22Rv1 (cell line): ENCODE measurements around the gene TMEM132D.

Experiments
- H3K27ac ChIP-seq: fragments of 450-650 bp; 2 replicates; pipeline ENCODE4 v1.5.1; 2017
- ZFX ChIP-seq: fragments of 450-650 bp; IDR thresholded peaks from 2 replicates; pipeline ENCODE4 v1.6.1; 2017; ENCODE audit warnings: antibody characterized with exemption, borderline replicate concordance
- TF ChIP-seq, protein P1 (sequence below): fragments of 450-650 bp; IDR thresholded peaks from 2 replicates; pipeline ENCODE4 v1.5.1; 2017; ENCODE audit warnings: mild to moderate bottlenecking

The TMEM132D gene

DNA sequence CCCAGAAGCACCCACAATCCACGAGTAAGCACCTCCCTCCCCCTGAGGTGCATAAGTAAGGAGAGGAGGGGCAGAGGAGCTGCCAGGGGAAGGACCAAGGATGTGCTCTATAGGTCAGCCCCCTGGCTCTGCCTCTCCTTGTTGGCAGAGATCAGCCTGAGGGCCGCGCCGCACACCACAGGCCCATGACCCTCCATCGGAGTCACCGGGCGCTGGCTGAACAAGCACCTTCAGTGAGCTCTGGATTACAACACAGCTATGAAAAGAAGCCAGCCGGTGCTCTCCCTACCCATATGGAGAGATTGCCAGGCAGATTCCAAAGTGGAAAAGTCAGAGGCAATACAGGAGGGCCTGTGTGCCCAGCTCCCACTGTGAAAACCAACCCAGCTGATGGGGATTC lies 793.2 kb downstream of the TMEM132D start:
- TF ChIP-seq ZFX: no peak
- TF ChIP-seq, protein P1, sequence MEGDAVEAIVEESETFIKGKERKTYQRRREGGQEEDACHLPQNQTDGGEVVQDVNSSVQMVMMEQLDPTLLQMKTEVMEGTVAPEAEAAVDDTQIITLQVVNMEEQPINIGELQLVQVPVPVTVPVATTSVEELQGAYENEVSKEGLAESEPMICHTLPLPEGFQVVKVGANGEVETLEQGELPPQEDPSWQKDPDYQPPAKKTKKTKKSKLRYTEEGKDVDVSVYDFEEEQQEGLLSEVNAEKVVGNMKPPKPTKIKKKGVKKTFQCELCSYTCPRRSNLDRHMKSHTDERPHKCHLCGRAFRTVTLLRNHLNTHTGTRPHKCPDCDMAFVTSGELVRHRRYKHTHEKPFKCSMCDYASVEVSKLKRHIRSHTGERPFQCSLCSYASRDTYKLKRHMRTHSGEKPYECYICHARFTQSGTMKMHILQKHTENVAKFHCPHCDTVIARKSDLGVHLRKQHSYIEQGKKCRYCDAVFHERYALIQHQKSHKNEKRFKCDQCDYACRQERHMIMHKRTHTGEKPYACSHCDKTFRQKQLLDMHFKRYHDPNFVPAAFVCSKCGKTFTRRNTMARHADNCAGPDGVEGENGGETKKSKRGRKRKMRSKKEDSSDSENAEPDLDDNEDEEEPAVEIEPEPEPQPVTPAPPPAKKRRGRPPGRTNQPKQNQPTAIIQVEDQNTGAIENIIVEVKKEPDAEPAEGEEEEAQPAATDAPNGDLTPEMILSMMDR: no peak
- H3K27ac ChIP-seq: no peak overlapping the region

DNA sequence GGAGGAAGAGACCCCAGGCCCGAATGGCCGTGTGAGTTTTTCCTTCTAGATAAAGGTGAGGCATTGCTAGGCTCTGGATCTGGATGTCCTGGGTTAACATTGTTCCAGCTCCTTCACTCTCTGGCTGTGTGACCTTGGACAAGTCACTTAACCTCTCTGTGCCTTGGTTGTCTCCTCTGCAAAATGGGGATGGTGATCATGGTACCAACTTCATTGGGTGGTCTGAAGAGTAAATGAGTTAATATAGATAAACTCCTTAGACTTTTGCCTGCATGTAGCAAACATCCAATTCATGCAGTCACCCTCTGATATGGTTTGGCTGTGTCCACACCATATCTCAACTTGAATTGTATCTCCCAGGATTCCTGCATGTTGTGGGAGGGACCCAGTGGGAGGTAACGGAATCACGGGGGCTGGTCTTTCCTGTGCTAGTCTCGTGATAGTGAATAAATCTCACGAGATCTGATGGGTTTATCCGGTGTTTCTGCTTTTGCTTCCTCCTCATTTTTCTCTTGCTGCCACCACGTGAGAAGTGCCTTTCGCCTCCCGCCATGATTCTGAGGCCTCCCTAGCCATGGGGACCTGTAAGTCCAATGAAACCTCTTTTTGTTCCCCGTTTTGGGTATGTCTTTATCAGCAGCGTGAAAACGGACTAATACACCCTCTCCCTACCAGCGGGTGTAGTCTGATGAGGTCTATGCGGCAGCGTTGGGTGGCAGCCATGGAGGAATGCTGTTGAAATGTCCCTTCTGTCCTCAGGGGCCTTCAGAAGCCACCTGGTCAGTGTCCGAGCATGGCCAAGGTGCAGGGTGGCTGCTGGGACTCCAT lies 794.4 kb downstream of the TMEM132D start:
- TF ChIP-seq ZFX: no peak
- TF ChIP-seq, protein P1: no peak

DNA sequence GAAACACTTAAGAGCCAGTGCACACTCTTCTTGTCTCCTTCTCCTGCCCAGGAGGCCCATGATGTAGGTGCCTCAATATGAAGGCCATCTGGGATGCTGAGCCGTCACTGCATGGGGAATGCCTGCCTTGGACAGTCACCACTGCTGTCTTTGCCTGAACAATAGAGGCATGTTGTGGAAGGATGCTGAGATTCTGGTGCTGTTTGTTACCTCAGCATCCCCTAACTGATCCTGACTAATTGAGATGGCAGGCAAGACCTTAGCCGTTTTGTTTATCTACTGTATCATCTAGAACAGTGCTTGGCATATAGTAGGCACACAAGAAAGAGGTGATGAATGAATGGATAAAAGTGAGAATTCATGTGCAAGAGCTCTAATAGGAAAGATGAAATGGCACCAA lies 797.1 kb downstream of the TMEM132D start:
- no peak overlapping the region for H3K27ac ChIP-seq
- TF ChIP-seq, protein P1: no peak
- no peak for TF ChIP-seq ZFX

More for the DNA sequence above, 794.4 kb downstream of the TMEM132D start:
- H3K27ac ChIP-seq: no peak overlapping the region

DNA sequence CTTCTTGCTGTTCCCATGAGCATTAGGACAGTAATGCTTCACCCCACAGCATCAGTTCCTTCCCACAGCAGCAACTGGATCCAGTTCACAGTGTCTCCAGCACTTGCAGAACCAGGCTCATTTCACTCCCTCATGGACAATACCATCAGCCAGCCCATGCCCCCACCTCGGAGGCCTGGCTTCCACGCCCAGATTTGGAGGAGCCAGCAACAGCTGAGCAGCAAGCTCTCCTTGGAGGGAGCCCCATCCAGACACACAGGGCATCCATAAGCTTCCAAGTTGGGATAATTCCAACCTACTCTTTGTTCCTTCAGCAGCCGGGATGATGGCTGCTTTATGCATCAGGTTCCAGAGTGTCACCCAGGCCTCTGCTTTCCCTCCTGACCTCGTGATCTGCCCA lies 800.6 kb downstream of the TMEM132D start:
- TF ChIP-seq, protein P1: no peak
- TF ChIP-seq ZFX: no peak
- H3K27ac ChIP-seq: no peak overlapping the region

DNA sequence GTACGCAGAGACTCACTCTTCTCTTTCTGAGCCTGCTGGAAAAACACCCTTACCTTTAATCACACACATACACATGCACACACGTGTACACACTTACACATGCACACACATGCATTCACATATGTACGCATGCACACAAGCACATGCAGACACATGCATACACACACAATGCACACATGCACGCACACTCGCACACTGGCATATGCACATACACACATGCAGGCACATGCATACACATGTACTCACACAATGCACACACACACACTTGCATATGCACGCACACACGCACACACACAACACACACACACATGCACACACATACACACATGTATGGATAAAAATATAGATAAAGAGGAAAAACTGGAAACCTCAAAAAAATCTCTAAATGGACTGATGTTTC lies 801.6 kb downstream of the TMEM132D start:
- TF ChIP-seq, protein P1: no peak
- TF ChIP-seq ZFX: no peak
- no peak overlapping the region for H3K27ac ChIP-seq

DNA sequence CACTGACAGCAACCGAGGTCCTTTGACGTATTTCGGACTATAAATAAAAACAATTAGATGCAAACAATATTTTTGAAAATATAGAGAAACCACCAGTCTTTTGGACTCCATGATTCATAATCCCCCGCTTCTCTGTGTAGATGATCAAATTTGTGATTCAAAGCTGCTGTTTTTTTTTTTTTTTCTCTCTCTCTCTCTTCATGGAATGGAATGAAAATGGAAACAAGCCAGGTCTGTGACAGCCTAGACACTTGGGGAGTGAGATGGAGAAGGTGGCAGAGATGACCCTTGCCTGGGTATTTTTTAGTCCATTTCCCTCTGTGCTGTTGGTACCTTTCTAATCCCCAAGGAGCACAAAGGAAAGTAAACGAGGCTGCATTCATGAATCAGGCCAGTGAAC lies 802.0 kb downstream of the TMEM132D start:
- TF ChIP-seq, protein P1: no peak
- TF ChIP-seq ZFX: no peak
- no peak overlapping the region for H3K27ac ChIP-seq

DNA sequence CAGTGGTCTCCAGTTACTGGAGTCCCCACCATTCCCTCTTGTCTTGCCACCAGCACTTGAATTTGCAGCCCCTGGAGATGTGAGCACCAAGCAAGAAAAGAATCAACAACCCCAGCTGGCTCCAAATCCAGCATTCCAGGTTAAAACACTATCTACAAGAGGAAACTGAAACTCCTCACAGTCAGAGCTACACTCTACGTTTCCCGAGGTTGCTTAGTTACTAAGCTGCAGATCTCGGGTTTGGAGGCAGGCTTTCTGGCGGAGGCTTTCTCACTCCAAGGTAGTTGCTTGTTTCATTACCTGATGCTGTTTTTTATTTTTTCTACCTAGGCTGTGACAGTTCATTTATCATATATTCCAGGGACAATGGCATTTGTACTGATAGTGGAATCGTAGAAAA lies 802.4 kb downstream of the TMEM132D start:
- no peak overlapping the region for H3K27ac ChIP-seq
- TF ChIP-seq, protein P1: no peak
- TF ChIP-seq ZFX: no peak
